Renal cortical epithelial cell (primary cell): ENCODE results near the gene OR10D3. TPM values are rescaled to one million over a fixed set of nuclear protein-coding genes. Genes with fewer than 3 reads are reported as not detected.
"Not testable (repeated sequence)": the region's sequence is repeated elsewhere in the genome, so short reads cannot be mapped to it uniquely, and the experiment has no call there.

Experiments
- DNase-seq: peaks from one replicate; pipeline ENCODE4 v3.0.0-alpha.2; 2011; ENCODE audit warnings: low read depth
- total RNA-seq: library from RNA; depleted of rRNA; stranded (reverse); fragments of >200 nt; gene quantifications from 2 replicates; pipeline ENCODE4 v1.2.3, GENCODE V29; 2014

OR10D3 gene
- not detected in 2 replicates for total RNA-seq

- DNase-seq, result no peak
Measured at GRCh38 chr11:124183068-124183467, at the start of gene OR10D3. TSS of gene OR10D3 (plus strand) at chr11:124183345. CDS start at chr11:124185270, 1,925 bp downstream.

- DNase-seq, result no peak
Measured at GRCh38 chr11:124143034-124143433, 40.1 kb upstream of the OR10D3 start.

GRCh38 chr11:124147951-124148350 lies 35.2 kb upstream of the OR10D3 start:
- DNase-seq, result no peak

- no peak for DNase-seq
Measured at GRCh38 chr11:124150684-124151083, 32.5 kb upstream of the OR10D3 start.

- no peak for DNase-seq
Measured at GRCh38 chr11:124152770-124153407, 30.3 kb upstream of the OR10D3 start.

GRCh38 chr11:124153821-124154220 lies 29.3 kb upstream of the OR10D3 start:
- no peak for DNase-seq

- DNase-seq, result no peak
Measured at GRCh38 chr11:124159481-124159880, 23.7 kb upstream of the OR10D3 start.

- no peak for DNase-seq
Measured at GRCh38 chr11:124160986-124161385, 22.2 kb upstream of the OR10D3 start.

GRCh38 chr11:124167826-124168231 lies 15.3 kb upstream of the OR10D3 start:
- DNase-seq, result peak; percentile 3

GRCh38 chr11:124168796-124169195 lies 14.3 kb upstream of the OR10D3 start:
- no peak for DNase-seq

- not testable (repeated sequence) for DNase-seq
Measured at GRCh38 chr11:124170315-124170714, 12.8 kb upstream of the OR10D3 start.

GRCh38 chr11:124170801-124171586 lies 12.2 kb upstream of the OR10D3 start:
- no peak for DNase-seq

- DNase-seq, result no peak
Measured at GRCh38 chr11:124172101-124172500, 11.0 kb upstream of the OR10D3 start.

- no peak for DNase-seq
Measured at GRCh38 chr11:124172599-124172998, 10.5 kb upstream of the OR10D3 start.

- peak; percentile 93 for DNase-seq
Measured at GRCh38 chr11:124174001-124174583, 9.1 kb upstream of the OR10D3 start.

- DNase-seq, result no peak
Measured at GRCh38 chr11:124176925-124177715, 6.0 kb upstream of the OR10D3 start.

GRCh38 chr11:124179310-124179709 lies 3.8 kb upstream of the OR10D3 start:
- no peak for DNase-seq

- DNase-seq, result no peak
Measured at GRCh38 chr11:124190298-124191139, 7.4 kb downstream of the OR10D3 start.

- no peak for DNase-seq
Measured at GRCh38 chr11:124193221-124194010, 10.3 kb downstream of the OR10D3 start.
